Measurements from ENCODE around the gene MT1X.
"Not testable (repeated sequence)": the region's sequence is repeated elsewhere in the genome, so short reads cannot be mapped to it uniquely, and the experiment has no call there.

MT1X gene

GRCh38 chr16:56653218-56653617 lies 29.1 kb upstream of the MT1X start:
- no peak for DNase-seq (ENCODE audit: low read depth in 2 of 2, low spot score in 1 of 2)

GRCh38 chr16:56657555-56658326 lies 24.5 kb upstream of the MT1X start, which contains the start of gene MT1F:
Gene MT1F, plus strand, starts transcription at chr16:56657959. Its CDS starts 100 bp downstream, at chr16:56658059.
- DNase-seq (ENCODE audit: low read depth in 2 of 2, low spot score in 1 of 2) = peak; percentile 27 to 53

- no peak for DNase-seq (ENCODE audit: low read depth in 2 of 2, low spot score in 1 of 2)
Observed at GRCh38 chr16:56658327-56658875, 23.9 kb upstream of the MT1X start.

GRCh38 chr16:56662357-56663354 lies 19.6 kb upstream of the MT1X start:
- DNase-seq (ENCODE audit: low read depth in 2 of 2, low spot score in 1 of 2) = no peak

- no peak for DNase-seq (ENCODE audit: low read depth in 2 of 2, low spot score in 1 of 2)
Observed at GRCh38 chr16:56664506-56664905, 17.8 kb upstream of the MT1X start.

- DNase-seq (ENCODE audit: low read depth in 2 of 2, low spot score in 1 of 2) = not testable (repeated sequence)
Observed at GRCh38 chr16:56665286-56666261, 16.7 kb upstream of the MT1X start.

- no peak for DNase-seq (ENCODE audit: low read depth in 2 of 2, low spot score in 1 of 2)
Observed at GRCh38 chr16:56667581-56668571, 14.4 kb upstream of the MT1X start, which contains the start of gene MT1G. Gene MT1G, minus strand, starts transcription at chr16:56668065. Its CDS starts 72 bp downstream, at chr16:56667993.

- DNase-seq (ENCODE audit: low read depth in 2 of 2, low spot score in 1 of 2) = no peak
Observed at GRCh38 chr16:56669005-56669839, 13.0 kb upstream of the MT1X start, which contains the start of gene MT1H. Gene MT1H, plus strand, starts transcription at chr16:56669814. Its CDS starts 71 bp downstream, at chr16:56669885.

- no peak for DNase-seq (ENCODE audit: low read depth in 2 of 2, low spot score in 1 of 2)
Observed at GRCh38 chr16:56669840-56670619, 12.2 kb upstream of the MT1X start.

- no peak for DNase-seq (ENCODE audit: low read depth in 2 of 2, low spot score in 1 of 2)
Observed at GRCh38 chr16:56670620-56670934, 11.7 kb upstream of the MT1X start.

GRCh38 chr16:56671691-56672090 lies 10.6 kb upstream of the MT1X start:
- DNase-seq (ENCODE audit: low read depth in 2 of 2, low spot score in 1 of 2) = not testable (repeated sequence)

GRCh38 chr16:56672171-56672570 lies 10.1 kb upstream of the MT1X start:
- not testable (repeated sequence) for DNase-seq (ENCODE audit: low read depth in 2 of 2, low spot score in 1 of 2)

- DNase-seq (ENCODE audit: low read depth in 2 of 2, low spot score in 1 of 2) = no peak
Observed at GRCh38 chr16:56672761-56673536, 9.3 kb upstream of the MT1X start.

GRCh38 chr16:56673921-56674320 lies 8.3 kb upstream of the MT1X start:
- DNase-seq (ENCODE audit: low read depth in 2 of 2, low spot score in 1 of 2) = no peak

GRCh38 chr16:56674570-56674969 lies 7.7 kb upstream of the MT1X start:
- not testable (repeated sequence) for DNase-seq (ENCODE audit: low read depth in 2 of 2, low spot score in 1 of 2)

- no peak for DNase-seq (ENCODE audit: low read depth in 2 of 2, low spot score in 1 of 2)
Observed at GRCh38 chr16:56675685-56676210, 6.5 kb upstream of the MT1X start.

All from stimulated activated CD8-positive, alpha-beta memory T cell treated with anti-CD3 and anti-CD28 coated beads, Interleukin-4, amount 100 ng/mL, for 1 hour (primary cell).